Fibroblast of lung (primary cell): ENCODE data around the gene LARGE2. TPM values are rescaled to one million over a fixed set of nuclear protein-coding genes. Genes with fewer than 3 reads are reported as not detected.

ENCODE experiments used
- DNase-seq, 2 donors: peaks; one replicate each; pipeline versions ENCODE4 v3.0.0 to v3.0.0-alpha.2; 2010; ENCODE audit warnings: low read depth in 2 of 2
- H2AFZ ChIP-seq: 2 replicates; pipeline ENCODE4 v1.5.1; 2012; ENCODE audit warnings: low read length, control low read depth, inconsistent platforms
- H3K27ac ChIP-seq: 2 replicates; pipeline ENCODE4 v1.5.1; 2011; ENCODE audit warnings: low read length, control low read depth; ENCODE audit not compliant: insufficient read depth
- H3K27me3 ChIP-seq: 2 replicates; pipeline ENCODE4 v1.5.1; 2011; ENCODE audit warnings: mild to moderate bottlenecking, low read length; ENCODE audit not compliant: control insufficient read depth, insufficient read depth
- H3K36me3 ChIP-seq: 2 replicates; pipeline ENCODE4 v1.5.1; 2011; ENCODE audit warnings: low read length; ENCODE audit not compliant: control insufficient read depth, insufficient read depth
- H3K4me1 ChIP-seq: 2 replicates; pipeline ENCODE4 v1.5.1; 2011; ENCODE audit warnings: low read length; ENCODE audit not compliant: control insufficient read depth, insufficient read depth; ENCODE audit errors: extremely low read depth
- H3K4me2 ChIP-seq: 2 replicates; pipeline ENCODE4 v1.5.1; 2011; ENCODE audit warnings: low read length, control low read depth; ENCODE audit not compliant: insufficient read depth; ENCODE audit errors: extremely low read depth
- H3K4me3 ChIP-seq, 4 experiments: fragments of 200-600 bp in 1 of 4; sonication (generic) in 1 of 4; replicated peaks in 1 of 4; 2 replicates each; pipeline ENCODE4 v1.5.1; 2011 to 2016; ENCODE audit warnings: low read length in 4 of 4, low read depth in 3 of 4, mild to moderate bottlenecking in 3 of 4, control low read depth in 2 of 4, inconsistent platforms in 1 of 4, mixed read lengths in 1 of 4; ENCODE audit not compliant: insufficient read depth in 1 of 4; ENCODE audit errors: control extremely low read depth in 1 of 4
- H3K79me2 ChIP-seq: 2 replicates; pipeline ENCODE4 v1.5.1; 2012; ENCODE audit warnings: mild to moderate bottlenecking, low read length, inconsistent platforms; ENCODE audit not compliant: control insufficient read depth, insufficient read depth
- H3K9ac ChIP-seq: 2 replicates; pipeline ENCODE4 v1.5.1; 2011; ENCODE audit warnings: mild to moderate bottlenecking, low read length, control low read depth; ENCODE audit not compliant: insufficient read depth
- H3K9me3 ChIP-seq: 2 replicates; pipeline ENCODE4 v1.5.1; 2012; ENCODE audit warnings: low read depth, low read length; ENCODE audit not compliant: control insufficient read depth, insufficient read depth
- H4K20me1 ChIP-seq: 2 replicates; pipeline ENCODE4 v1.5.1; 2011; ENCODE audit warnings: low read length; ENCODE audit not compliant: control insufficient read depth, insufficient read depth; ENCODE audit errors: extremely low read depth
- CTCF ChIP-seq, 2 donors: IDR thresholded peaks in 1 of 2; conservative IDR thresholded peaks in 1 of 2; 1 replicate in 1 of 2; 2 replicates in 1 of 2; pipeline ENCODE4 v1.5.1; 2011 to 2012; ENCODE audit warnings: low read length in 2 of 2, control low read depth in 1 of 2, inconsistent platforms in 1 of 2, low read depth in 1 of 2, mild to moderate bottlenecking in 1 of 2
- EZH2 ChIP-seq: IDR thresholded peaks from 2 replicates; pipeline ENCODE4 v1.5.1; 2012; ENCODE audit warnings: low read length, control low read depth, mild to moderate bottlenecking; ENCODE audit errors: missing control alignments
- polyA plus RNA-seq, 2 donors: library from polyadenylated mRNA; depleted of rRNA in 1 of 2; stranded (reverse) in 1 of 2; unstranded in 1 of 2; fragments of >200 nt; gene quantifications; 2 replicates each; pipeline ENCODE4 v1.2.1, GENCODE V29; 2011 to 2012; ENCODE audit warnings: missing spikeins in 1 of 2
- total RNA-seq: library from RNA; depleted of rRNA; stranded (reverse); fragments of >200 nt; gene quantifications from 2 replicates; pipeline ENCODE4 v1.2.1, GENCODE V29; 2014

LARGE2 gene
- total and polyA plus RNA-seq, 2 donors (not counting 1 experiment from before 2014, with no cell fraction given) = not detected

GRCh38 chr11:45910623-45911022 is 11.8 kb upstream of the LARGE2 start:
- no peaks in the 10 kb centered on the region for H3K27me3 ChIP-seq
- no peak overlapping the region for H3K4me2 ChIP-seq
- H3K9me3 ChIP-seq = no peaks in the 10 kb centered on the region
- no peak overlapping the region for H3K27ac ChIP-seq
- no peaks in the 10 kb centered on the region for H3K4me1 ChIP-seq
- no peaks in the 10 kb centered on the region for H4K20me1 ChIP-seq
- H3K4me3 ChIP-seq = no peak overlapping the region
- peaks cover 25% of the 10 kb centered on the region for H3K36me3 ChIP-seq
- no peak overlapping the region for H2AFZ ChIP-seq
- H3K9ac ChIP-seq = no peak overlapping the region
- no peak for DNase-seq
- TF ChIP-seq CTCF (conservative IDR thresholded peaks at IDR 0.05 in 1 of 2, IDR thresholded peaks at IDR 0.05 in 1 of 2; ENCODE audit: low read depth in 1 of 2, low read length in 2 of 2) (no peak), EZH2 (no peak)
- peaks cover 2% of the 10 kb centered on the region for H3K79me2 ChIP-seq

- Histone ChIP-seq H3K4me1 (peaks cover 2% of the 10 kb centered on the region), H3K9ac (no peak overlapping the region), H3K4me3 (no peak overlapping the region), H3K36me3 (peaks cover 25% of the 10 kb centered on the region), H3K9me3 (no peaks in the 10 kb centered on the region), H3K27ac (no peak overlapping the region), H4K20me1 (no peaks in the 10 kb centered on the region), H3K79me2 (peaks cover 18% of the 10 kb centered on the region), H2AFZ (no peak overlapping the region), H3K27me3 (no peaks in the 10 kb centered on the region), H3K4me2 (no peak overlapping the region)
- no peak for DNase-seq
- TF ChIP-seq EZH2 (no peak), CTCF (conservative IDR thresholded peaks at IDR 0.05 in 1 of 2, IDR thresholded peaks at IDR 0.05 in 1 of 2; ENCODE audit: low read depth in 1 of 2, low read length in 2 of 2) (no peak)
Measured at GRCh38 chr11:45913514-45913913, 8.9 kb upstream of the LARGE2 start.

- no peaks in the 10 kb centered on the region for H3K27me3 ChIP-seq
- H2AFZ ChIP-seq = no peak overlapping the region
- H3K9ac ChIP-seq = no peak overlapping the region
- H3K36me3 ChIP-seq = peaks cover 25% of the 10 kb centered on the region
- H4K20me1 ChIP-seq = no peaks in the 10 kb centered on the region
- H3K9me3 ChIP-seq = no peaks in the 10 kb centered on the region
- H3K4me1 ChIP-seq = peaks cover 2% of the 10 kb centered on the region
- no peak overlapping the region for H3K27ac ChIP-seq
- no peak overlapping the region for H3K4me3 ChIP-seq
- no peak overlapping the region for H3K4me2 ChIP-seq
- DNase-seq = no peak
- peaks cover 18% of the 10 kb centered on the region for H3K79me2 ChIP-seq
- no peak for TF ChIP-seq CTCF (conservative IDR thresholded peaks at IDR 0.05 in 1 of 2, IDR thresholded peaks at IDR 0.05 in 1 of 2; ENCODE audit: low read depth in 1 of 2, low read length in 2 of 2)
- no peak for TF ChIP-seq EZH2
Measured at GRCh38 chr11:45913942-45914635, 8.4 kb upstream of the LARGE2 start.
